ENCODE results near the gene TMEM247. TPM values are rescaled to one million over a fixed set of nuclear protein-coding genes. Genes with fewer than 3 reads are reported as not detected.
"Not testable (repeated sequence)": the region's sequence is repeated elsewhere in the genome, so short reads cannot be mapped to it uniquely, and the experiment has no call there.

The TMEM247 gene
- total RNA-seq, 1 experiment from 2014 or later, result not detected

DNA sequence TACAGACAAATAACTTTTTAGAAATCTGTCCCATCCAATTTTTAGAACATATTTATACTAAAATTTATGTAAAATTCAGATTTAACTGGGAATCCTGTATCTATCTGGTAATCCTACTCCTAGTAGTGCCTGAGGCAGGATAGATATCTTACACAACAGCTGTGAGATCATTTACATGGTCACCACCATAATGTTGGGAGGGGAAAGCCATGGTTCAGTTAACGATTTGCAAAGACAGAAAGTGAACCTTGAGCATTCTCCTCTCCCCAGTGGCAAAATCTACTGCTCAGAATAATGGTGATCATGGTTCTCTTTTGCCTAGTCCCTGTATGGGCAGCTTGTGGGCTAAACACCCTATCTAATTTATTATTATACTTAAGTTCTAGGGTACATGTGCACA lies 7.7 kb upstream of the TMEM247 start:
- POLR2A ChIA-PET, result no interaction called here
- no peak for DNase-seq (ENCODE audit: low spot score)
- Mint-ChIP-seq H3K4me1 (no peaks in the 10 kb centered on the region), H3K27ac (no peak overlapping the region), H3K4me3 (no peak overlapping the region), H3K27me3 (ENCODE audit: low read depth) (peaks cover 13% of the 10 kb centered on the region), H3K9me3 (peaks cover 26% of the 10 kb centered on the region), H3K36me3 (no peaks in the 10 kb centered on the region; the same call in 1 of the 2 replicates)
- no peak for ATAC-seq
- CTCF ChIA-PET, result interaction anchor here (1.1 kb wide), 1 partner anchor 306 kb away, joined by 3 read pairs; no protein-coding TSS in a partner anchor
- no peak for TF ChIP-seq NR1H2 (CRISPR knock-in tag; IDR thresholded peaks at IDR 0.05)
- no peak for TF ChIP-seq SMAD4 (CRISPR knock-in tag; IDR thresholded peaks at IDR 0.05)
- TF ChIP-seq, protein P1, sequence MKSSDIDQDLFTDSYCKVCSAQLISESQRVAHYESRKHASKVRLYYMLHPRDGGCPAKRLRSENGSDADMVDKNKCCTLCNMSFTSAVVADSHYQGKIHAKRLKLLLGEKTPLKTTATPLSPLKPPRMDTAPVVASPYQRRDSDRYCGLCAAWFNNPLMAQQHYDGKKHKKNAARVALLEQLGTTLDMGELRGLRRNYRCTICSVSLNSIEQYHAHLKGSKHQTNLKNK (CRISPR knock-in tag; IDR thresholded peaks at IDR 0.05), result no peak
- no peak for TF ChIP-seq CBFB (CRISPR knock-in tag; IDR thresholded peaks at IDR 0.05; ENCODE audit: low read depth)
- TF ChIP-seq, protein P2, sequence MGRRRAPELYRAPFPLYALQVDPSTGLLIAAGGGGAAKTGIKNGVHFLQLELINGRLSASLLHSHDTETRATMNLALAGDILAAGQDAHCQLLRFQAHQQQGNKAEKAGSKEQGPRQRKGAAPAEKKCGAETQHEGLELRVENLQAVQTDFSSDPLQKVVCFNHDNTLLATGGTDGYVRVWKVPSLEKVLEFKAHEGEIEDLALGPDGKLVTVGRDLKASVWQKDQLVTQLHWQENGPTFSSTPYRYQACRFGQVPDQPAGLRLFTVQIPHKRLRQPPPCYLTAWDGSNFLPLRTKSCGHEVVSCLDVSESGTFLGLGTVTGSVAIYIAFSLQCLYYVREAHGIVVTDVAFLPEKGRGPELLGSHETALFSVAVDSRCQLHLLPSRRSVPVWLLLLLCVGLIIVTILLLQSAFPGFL (CRISPR knock-in tag; IDR thresholded peaks at IDR 0.05; ENCODE audit: borderline replicate concordance), result no peak
- no peak for TF ChIP-seq ZNF219 (CRISPR knock-in tag; IDR thresholded peaks at IDR 0.05; ENCODE audit: borderline replicate concordance)

DNA sequence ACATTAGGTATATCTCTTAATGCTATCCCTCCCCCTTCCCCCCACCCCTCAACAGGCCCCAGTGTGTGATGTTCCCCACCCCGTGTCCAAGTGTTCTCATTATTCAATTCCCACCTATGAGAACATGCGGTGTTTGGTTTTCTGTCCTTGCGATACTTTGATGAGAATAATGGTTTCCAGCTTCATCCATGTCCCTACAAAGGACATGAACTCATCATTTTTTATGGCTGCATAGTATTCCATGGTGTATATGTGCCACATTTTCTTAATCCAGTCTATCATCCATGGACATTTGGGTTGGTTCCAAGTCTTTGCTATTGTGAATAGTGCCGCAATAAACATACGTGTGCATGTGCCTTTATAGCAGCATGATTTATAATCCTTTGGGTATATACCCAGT lies 7.2 kb upstream of the TMEM247 start:
- DNase-seq (ENCODE audit: low spot score); H3K4me1 Mint-ChIP-seq; H3K36me3 Mint-ChIP-seq; H3K4me3 Mint-ChIP-seq; CTCF ChIA-PET; H3K27ac Mint-ChIP-seq; POLR2A ChIA-PET; ATAC-seq: not testable (repeated sequence)
- Mint-ChIP-seq H3K27me3 (ENCODE audit: low read depth) (peaks cover 15% of the 10 kb centered on the region), H3K9me3 (peaks cover 30% of the 10 kb centered on the region)

DNA sequence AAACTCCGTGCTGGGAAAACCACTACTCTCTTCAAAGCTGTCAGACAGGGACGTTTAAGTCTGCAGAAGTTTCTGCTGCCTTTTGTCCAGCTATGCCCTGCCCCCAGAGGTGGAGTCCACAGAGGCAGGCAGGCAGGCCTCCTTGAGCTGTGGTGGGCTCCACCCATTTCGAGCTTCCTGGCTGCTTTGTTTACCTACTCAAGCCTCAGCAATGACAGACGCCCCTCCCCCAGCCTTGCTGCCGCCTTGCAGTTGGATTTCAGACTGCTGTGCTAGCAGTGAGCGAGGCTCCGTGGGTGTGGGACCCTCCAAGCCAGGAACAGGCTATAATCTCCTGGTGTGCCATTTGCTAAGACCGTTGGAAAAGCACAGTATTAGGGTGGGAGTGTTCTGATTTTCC lies 1.9 kb upstream of the TMEM247 start:
- peak overlapping the region; percentile 38; the same call in 1 of the 2 replicates for H3K4me3 Mint-ChIP-seq
- peak; percentile 43 for DNase-seq (ENCODE audit: low spot score)
- CTCF ChIA-PET, result interaction anchor here (0.8 kb wide), 1 partner anchor 13 kb away, joined by 3 read pairs; no protein-coding TSS in a partner anchor
- peaks cover 15% of the 10 kb centered on the region for H3K27me3 Mint-ChIP-seq (ENCODE audit: low read depth)
- H3K36me3 Mint-ChIP-seq, result peaks cover 21% of the 10 kb centered on the region
- ATAC-seq, POLR2A ChIA-PET, H3K27ac Mint-ChIP-seq: not testable (repeated sequence)
- H3K9me3 Mint-ChIP-seq, result peaks cover 53% of the 10 kb centered on the region
- peaks cover 20% of the 10 kb centered on the region for H3K4me1 Mint-ChIP-seq
- TF ChIP-seq FOXP1 (CRISPR knock-in tag; IDR thresholded peaks at IDR 0.05; ENCODE audit: borderline replicate concordance), result peak; percentile 36; the same call in 1 of the 2 replicates
- TF ChIP-seq, protein P3, sequence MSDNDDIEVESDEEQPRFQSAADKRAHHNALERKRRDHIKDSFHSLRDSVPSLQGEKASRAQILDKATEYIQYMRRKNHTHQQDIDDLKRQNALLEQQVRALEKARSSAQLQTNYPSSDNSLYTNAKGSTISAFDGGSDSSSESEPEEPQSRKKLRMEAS (CRISPR knock-in tag; IDR thresholded peaks at IDR 0.05), result peak; percentile 24; the same call in 1 of the 2 replicates
- TF ChIP-seq FOXK1 (CRISPR knock-in tag; IDR thresholded peaks at IDR 0.05), result peak; percentile 58; the same call in 1 of the 2 replicates

DNA sequence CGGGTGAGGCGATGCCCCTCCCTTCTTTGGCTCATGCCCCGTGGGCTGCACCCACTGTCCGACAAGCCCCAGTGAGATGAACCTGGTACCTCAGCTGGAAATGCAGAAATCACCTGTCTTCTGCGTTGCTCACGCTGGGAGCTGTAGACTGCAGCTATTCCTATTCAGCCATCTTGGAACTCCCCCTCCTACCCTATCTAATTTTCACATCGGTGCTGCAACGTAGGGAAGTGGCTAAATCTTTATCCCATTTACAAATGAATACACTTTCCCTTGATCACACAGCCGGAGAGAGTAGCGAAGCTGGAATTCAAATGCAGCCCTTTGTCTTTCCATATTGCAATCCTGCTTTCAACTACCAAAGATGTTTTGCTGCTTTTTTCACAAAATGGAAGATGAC lies 1.4 kb upstream of the TMEM247 start:
- Mint-ChIP-seq H3K4me3 (no peak overlapping the region), H3K36me3 (peaks cover 21% of the 10 kb centered on the region), H3K27ac (peak overlapping the region; percentile 7), H3K9me3 (peaks cover 53% of the 10 kb centered on the region), H3K4me1 (peaks cover 20% of the 10 kb centered on the region), H3K27me3 (ENCODE audit: low read depth) (peaks cover 15% of the 10 kb centered on the region)
- TF ChIP-seq ZNF121 (CRISPR knock-in tag; IDR thresholded peaks at IDR 0.05) (no peak), OVOL2 (CRISPR knock-in tag; IDR thresholded peaks at IDR 0.05; ENCODE audit: borderline replicate concordance) (no peak)
- ChIA-PET POLR2A (no interaction called here), CTCF (no interaction called here)
- ATAC-seq, result peak; percentile 51
- DNase-seq (ENCODE audit: low spot score), result no peak

DNA sequence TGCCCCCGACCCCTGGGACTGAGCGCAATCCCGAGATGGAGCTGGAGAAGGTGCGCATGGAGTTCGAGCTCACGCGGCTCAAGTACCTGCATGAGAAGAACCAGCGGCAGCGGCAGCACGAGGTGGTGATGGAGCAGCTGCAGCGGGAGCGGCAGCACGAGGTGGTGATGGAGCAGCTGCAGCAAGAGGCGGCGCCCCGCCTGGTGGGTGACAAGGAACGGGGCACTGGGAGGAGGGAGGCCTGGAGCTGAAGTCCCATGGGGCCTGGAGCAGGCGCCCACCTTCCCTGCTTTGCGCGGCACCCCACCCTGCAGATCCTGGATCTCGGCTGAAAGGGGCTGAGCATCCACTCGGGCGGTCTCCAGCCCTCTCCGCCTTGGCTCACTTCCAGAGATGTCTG lies 1.2 kb downstream of the TMEM247 start:
- ChIA-PET POLR2A (no interaction called here), CTCF (no interaction called here)
- H3K4me3 Mint-ChIP-seq, result no peak overlapping the region
- DNase-seq (ENCODE audit: low spot score) (no peak), ATAC-seq (no peak)
- peaks cover 20% of the 10 kb centered on the region for H3K4me1 Mint-ChIP-seq
- no peak overlapping the region for H3K27ac Mint-ChIP-seq
- H3K27me3 Mint-ChIP-seq (ENCODE audit: low read depth), result peaks cover 9% of the 10 kb centered on the region
- H3K9me3 Mint-ChIP-seq, result peaks cover 38% of the 10 kb centered on the region
- peaks cover 21% of the 10 kb centered on the region for H3K36me3 Mint-ChIP-seq
- no peak for TF ChIP-seq SP1 (CRISPR knock-in tag; conservative IDR thresholded peaks at IDR 0.05)
- no peak for TF ChIP-seq GABPB1 (CRISPR knock-in tag; IDR thresholded peaks at IDR 0.05)
- TF ChIP-seq, protein P4, sequence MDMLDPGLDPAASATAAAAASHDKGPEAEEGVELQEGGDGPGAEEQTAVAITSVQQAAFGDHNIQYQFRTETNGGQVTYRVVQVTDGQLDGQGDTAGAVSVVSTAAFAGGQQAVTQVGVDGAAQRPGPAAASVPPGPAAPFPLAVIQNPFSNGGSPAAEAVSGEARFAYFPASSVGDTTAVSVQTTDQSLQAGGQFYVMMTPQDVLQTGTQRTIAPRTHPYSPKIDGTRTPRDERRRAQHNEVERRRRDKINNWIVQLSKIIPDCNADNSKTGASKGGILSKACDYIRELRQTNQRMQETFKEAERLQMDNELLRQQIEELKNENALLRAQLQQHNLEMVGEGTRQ (CRISPR knock-in tag; IDR thresholded peaks at IDR 0.05), result no peak
- TF ChIP-seq KAT7 (CRISPR knock-in tag; IDR thresholded peaks at IDR 0.05; ENCODE audit: borderline replicate concordance), result no peak
- no peak for TF ChIP-seq FOXK1 (CRISPR knock-in tag; IDR thresholded peaks at IDR 0.05)
- TF ChIP-seq HMGA2 (CRISPR knock-in tag; IDR thresholded peaks at IDR 0.05), result no peak
- TF ChIP-seq SMAD4 (CRISPR knock-in tag; IDR thresholded peaks at IDR 0.05), result no peak
- TF ChIP-seq, protein P5, sequence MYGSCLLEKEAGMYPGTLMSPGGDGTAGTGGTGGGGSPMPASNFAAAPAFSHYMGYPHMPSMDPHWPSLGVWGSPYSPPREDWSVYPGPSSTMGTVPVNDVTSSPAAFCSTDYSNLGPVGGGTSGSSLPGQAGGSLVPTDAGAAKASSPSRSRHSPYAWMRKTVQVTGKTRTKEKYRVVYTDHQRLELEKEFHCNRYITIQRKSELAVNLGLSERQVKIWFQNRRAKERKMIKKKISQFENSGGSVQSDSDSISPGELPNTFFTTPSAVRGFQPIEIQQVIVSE (CRISPR knock-in tag; IDR thresholded peaks at IDR 0.05; ENCODE audit: borderline replicate concordance), result no peak
- TF ChIP-seq ETV6 (CRISPR knock-in tag; IDR thresholded peaks at IDR 0.05), result no peak
- TF ChIP-seq ZNF396 (CRISPR knock-in tag; IDR thresholded peaks at IDR 0.05; ENCODE audit: borderline replicate concordance), result no peak
- TF ChIP-seq, protein P6, sequence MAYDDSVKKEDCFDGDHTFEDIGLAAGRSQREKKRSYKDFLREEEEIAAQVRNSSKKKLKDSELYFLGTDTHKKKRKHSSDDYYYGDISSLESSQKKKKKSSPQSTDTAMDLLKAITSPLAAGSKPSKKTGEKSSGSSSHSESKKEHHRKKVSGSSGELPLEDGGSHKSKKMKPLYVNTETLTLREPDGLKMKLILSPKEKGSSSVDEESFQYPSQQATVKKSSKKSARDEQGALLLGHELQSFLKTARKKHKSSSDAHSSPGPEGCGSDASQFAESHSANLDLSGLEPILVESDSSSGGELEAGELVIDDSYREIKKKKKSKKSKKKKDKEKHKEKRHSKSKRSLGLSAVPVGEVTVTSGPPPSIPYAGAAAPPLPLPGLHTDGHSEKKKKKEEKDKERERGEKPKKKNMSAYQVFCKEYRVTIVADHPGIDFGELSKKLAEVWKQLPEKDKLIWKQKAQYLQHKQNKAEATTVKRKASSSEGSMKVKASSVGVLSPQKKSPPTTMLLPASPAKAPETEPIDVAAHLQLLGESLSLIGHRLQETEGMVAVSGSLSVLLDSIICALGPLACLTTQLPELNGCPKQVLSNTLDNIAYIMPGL (CRISPR knock-in tag; IDR thresholded peaks at IDR 0.05), result no peak

All from WTC11 (cell line).